DND-41 (cell line): ENCODE measurements around the gene GOLGA8O.
"Not testable (repeated sequence)": the region's sequence is repeated elsewhere in the genome, so short reads cannot be mapped to it uniquely, and the experiment has no call there.

ENCODE experiments used
- EZH2 ChIP-seq: IDR thresholded peaks from 3 replicates; pipeline ENCODE4 v1.6.1; 2012; ENCODE audit warnings: borderline replicate concordance, low read depth, mild to moderate bottlenecking, moderate library complexity, low read length, inconsistent platforms; ENCODE audit not compliant: severe bottlenecking
- TF ChIP-seq, protein P1 (sequence below): IDR thresholded peaks from 2 replicates; pipeline ENCODE4 v1.5.1; 2012; ENCODE audit warnings: borderline replicate concordance, low read length, moderate library complexity, mild to moderate bottlenecking; ENCODE audit not compliant: poor library complexity, severe bottlenecking; ENCODE audit errors: extremely low read depth

- not testable (repeated sequence) for TF ChIP-seq EZH2
- TF ChIP-seq, protein P1, sequence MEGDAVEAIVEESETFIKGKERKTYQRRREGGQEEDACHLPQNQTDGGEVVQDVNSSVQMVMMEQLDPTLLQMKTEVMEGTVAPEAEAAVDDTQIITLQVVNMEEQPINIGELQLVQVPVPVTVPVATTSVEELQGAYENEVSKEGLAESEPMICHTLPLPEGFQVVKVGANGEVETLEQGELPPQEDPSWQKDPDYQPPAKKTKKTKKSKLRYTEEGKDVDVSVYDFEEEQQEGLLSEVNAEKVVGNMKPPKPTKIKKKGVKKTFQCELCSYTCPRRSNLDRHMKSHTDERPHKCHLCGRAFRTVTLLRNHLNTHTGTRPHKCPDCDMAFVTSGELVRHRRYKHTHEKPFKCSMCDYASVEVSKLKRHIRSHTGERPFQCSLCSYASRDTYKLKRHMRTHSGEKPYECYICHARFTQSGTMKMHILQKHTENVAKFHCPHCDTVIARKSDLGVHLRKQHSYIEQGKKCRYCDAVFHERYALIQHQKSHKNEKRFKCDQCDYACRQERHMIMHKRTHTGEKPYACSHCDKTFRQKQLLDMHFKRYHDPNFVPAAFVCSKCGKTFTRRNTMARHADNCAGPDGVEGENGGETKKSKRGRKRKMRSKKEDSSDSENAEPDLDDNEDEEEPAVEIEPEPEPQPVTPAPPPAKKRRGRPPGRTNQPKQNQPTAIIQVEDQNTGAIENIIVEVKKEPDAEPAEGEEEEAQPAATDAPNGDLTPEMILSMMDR: not testable (repeated sequence)
Observed at GRCh38 chr15:32481683-32482082, 26.2 kb upstream of the GOLGA8O start.
